Colonic mucosa (tissue), 4 donors: ENCODE measurements around the gene TAF1. TPM values are rescaled to one million over a fixed set of nuclear protein-coding genes. Genes with fewer than 3 reads are reported as not detected.
"Not testable (repeated sequence)": the region's sequence is repeated elsewhere in the genome, so short reads cannot be mapped to it uniquely, and the experiment has no call there.

ENCODE experiments used
- DNase-seq: peaks from one replicate; pipeline ENCODE4 v3.0.0-alpha.2; 2020
- H3K27ac ChIP-seq: fragments of 200-600 bp; one replicate; pipeline ENCODE4 v1.8.0; 2021
- H3K27me3 ChIP-seq: fragments of 200-600 bp; one replicate; pipeline ENCODE4 v1.8.0; 2021
- H3K36me3 ChIP-seq: fragments of 200-600 bp; one replicate; pipeline ENCODE4 v1.8.0; 2021
- H3K4me1 ChIP-seq: fragments of 200-600 bp; one replicate; pipeline ENCODE4 v1.8.0; 2021; ENCODE audit warnings: mild to moderate bottlenecking
- H3K4me3 ChIP-seq: fragments of 200-600 bp; one replicate; pipeline ENCODE4 v1.8.0; 2021
- H3K9ac ChIP-seq, 2 donors: one replicate each; pipeline ENCODE4 v1.7.0; 2013; ENCODE audit warnings: control low read depth in 2 of 2, low read depth in 2 of 2, low read length in 2 of 2
- H3K9me3 ChIP-seq: fragments of 200-600 bp; one replicate; pipeline ENCODE4 v1.8.0; 2021
- CTCF ChIP-seq: fragments of 200-600 bp; IDR thresholded peaks from one replicate; pipeline ENCODE4 v1.8.0; 2022; ENCODE audit warnings: antibody characterized with exemption, mild to moderate bottlenecking
- intact Hi-C: fragments of 100-400 bp; cut with DNase I; formaldehyde crosslinking; loops from one replicate; pipeline ENCODE4 v1.14.1; 2022
- total RNA-seq, 2 donors: library from RNA; stranded (reverse); fragmentation: NEBNext Ultra II Directional in 1 of 2; extraction: Animal tissue kit (Norgen Biotek cat#: 25700) in 1 of 2; gene quantifications; one replicate each; pipeline ENCODE4 v1.2.1, GENCODE V29; 2021
- donor health status: healthy.
- donor health status: DM: no; HTN: no; CAD: no.
- donor health status: DM: no; HTN: no; CAD: no.

Gene TAF1
- total RNA-seq, 2 donors from 2014 or later, result 24.6 to 25.0 TPM

DNA sequence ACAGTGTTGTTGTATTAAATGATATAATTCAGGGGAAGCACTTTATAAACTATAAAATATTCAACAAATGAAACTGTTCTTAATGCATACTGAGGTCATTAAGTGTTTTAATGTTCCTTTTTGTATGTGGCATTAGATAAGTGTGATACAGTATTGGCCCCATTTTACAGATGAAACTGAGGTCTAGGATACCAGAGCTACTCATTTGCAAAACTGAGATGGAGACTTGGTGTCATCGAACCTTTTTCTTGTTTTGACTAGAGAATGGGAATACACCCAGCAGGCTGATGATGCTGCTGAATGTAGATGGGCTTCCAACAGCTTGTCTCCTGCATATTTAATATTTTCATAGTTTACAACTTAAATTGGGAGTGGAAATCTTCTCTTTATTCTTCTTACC, 34.6 kb downstream of the TAF1 start:
- Histone ChIP-seq H3K9me3 (no peaks in the 10 kb centered on the region), H3K4me1 (no peaks in the 10 kb centered on the region), H3K4me3 (no peak overlapping the region), H3K27ac (no peak overlapping the region), H3K36me3 (no peaks in the 10 kb centered on the region), H3K9ac (no peak overlapping the region), H3K27me3 (no peaks in the 10 kb centered on the region)
- no peak for TF ChIP-seq CTCF
- DNase-seq, result no peak
- intact Hi-C loops, result no loop called here

DNA sequence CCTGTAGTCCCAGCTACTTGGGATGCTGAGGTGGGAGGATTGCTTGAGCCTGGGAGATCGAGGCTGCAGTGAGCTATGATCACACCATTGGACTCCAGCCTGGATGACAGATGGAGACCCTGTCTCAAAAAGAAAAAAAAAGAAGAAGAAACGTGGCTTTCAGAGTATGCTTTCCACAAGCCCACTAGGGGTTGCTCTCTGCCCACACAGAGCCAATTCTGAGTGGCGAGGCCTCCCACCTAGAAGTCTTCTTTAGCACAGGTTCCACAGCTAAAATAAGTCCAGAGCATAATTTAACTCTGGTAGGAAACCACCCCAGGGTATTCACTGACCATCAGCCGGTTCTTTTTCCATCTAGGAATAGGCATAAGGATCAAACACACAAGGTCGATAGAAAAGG, 50.1 kb downstream of the TAF1 start:
- DNase-seq, H3K4me1 ChIP-seq, H3K9me3 ChIP-seq, H3K36me3 ChIP-seq, H3K4me3 ChIP-seq, intact Hi-C loops, H3K27me3 ChIP-seq, H3K27ac ChIP-seq, H3K9ac ChIP-seq: not testable (repeated sequence)

DNA sequence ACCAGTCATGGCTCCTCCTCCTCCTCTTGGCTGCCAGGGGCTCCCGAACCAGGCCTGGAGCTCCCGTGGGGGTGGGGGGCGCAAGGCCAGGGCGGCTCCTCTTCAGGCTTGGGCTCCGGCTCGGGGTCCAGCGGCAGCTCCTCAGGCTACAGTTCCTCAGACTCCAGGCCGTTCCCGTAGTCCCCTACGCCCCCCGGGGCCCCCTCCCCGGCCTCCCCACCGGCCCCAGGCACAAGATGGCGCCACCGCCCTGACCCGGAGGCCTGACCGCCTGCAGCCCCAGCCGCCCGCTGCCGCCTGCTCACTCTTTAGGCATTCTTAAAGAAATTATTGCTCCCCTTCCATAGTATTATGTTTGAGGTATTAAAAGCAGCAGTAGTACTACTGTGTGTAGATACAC, 54.5 kb downstream of the TAF1 start:
- Histone ChIP-seq H3K27ac (no peak overlapping the region), H3K9ac (no peak overlapping the region), H3K9me3 (no peaks in the 10 kb centered on the region), H3K27me3 (no peaks in the 10 kb centered on the region), H3K4me3 (no peak overlapping the region), H3K36me3 (no peaks in the 10 kb centered on the region), H3K4me1 (no peaks in the 10 kb centered on the region)
- intact Hi-C loops, result no loop called here
- DNase-seq, result no peak
- TF ChIP-seq CTCF, result no peak

GRCh38 chrX:71432733-71433132, 66.6 kb downstream of the TAF1 start:
- no peaks in the 10 kb centered on the region for H3K4me1 ChIP-seq
- no peaks in the 10 kb centered on the region for H3K36me3 ChIP-seq
- intact Hi-C loops, result loop anchor here (5.0 kb wide), 1 partner anchor 220 kb away; no protein-coding TSS in a partner anchor
- H3K9ac ChIP-seq, result no peak overlapping the region
- H3K4me3 ChIP-seq, result no peak overlapping the region
- H3K27ac ChIP-seq, result no peak overlapping the region
- TF ChIP-seq CTCF, result no peak
- no peak for DNase-seq
- H3K27me3 ChIP-seq, result no peaks in the 10 kb centered on the region
- H3K9me3 ChIP-seq, result no peaks in the 10 kb centered on the region

GRCh38 chrX:71438750-71439149, 72.6 kb downstream of the TAF1 start:
- intact Hi-C loops, result no loop called here
- Histone ChIP-seq H3K27ac (no peak overlapping the region), H3K4me3 (no peak overlapping the region), H3K27me3 (no peaks in the 10 kb centered on the region), H3K9me3 (no peaks in the 10 kb centered on the region), H3K36me3 (no peaks in the 10 kb centered on the region), H3K4me1 (no peaks in the 10 kb centered on the region), H3K9ac (no peak overlapping the region)
- no peak for TF ChIP-seq CTCF
- no peak for DNase-seq

DNA sequence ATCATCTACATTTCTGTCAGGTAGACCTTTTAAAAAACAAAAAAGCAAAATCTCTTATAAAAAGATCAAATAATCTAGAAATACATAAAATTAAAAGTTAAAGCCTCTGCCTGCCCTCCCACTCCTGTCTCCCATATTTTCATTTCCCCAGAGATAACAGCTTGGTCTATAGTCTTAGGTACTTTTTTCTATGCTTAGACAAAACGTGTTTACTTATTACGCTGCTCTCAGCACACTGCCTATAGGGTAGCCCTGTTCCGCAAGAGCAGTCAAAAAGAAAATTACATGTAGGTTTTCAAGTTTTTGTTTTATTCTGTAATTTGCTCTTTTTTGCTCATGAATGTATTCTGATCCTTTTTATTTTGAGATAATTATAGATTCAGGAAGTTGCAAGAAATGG, 73.3 kb downstream of the TAF1 start:
- no peak overlapping the region for H3K27ac ChIP-seq
- H3K9me3 ChIP-seq, result no peaks in the 10 kb centered on the region
- no peak for DNase-seq
- H3K36me3 ChIP-seq, result no peaks in the 10 kb centered on the region
- H3K27me3 ChIP-seq, result no peaks in the 10 kb centered on the region
- no peak overlapping the region for H3K9ac ChIP-seq
- no peak for TF ChIP-seq CTCF
- intact Hi-C loops, result no loop called here
- no peak overlapping the region for H3K4me3 ChIP-seq
- H3K4me1 ChIP-seq, result no peaks in the 10 kb centered on the region
